Measurements from ENCODE around the gene TRPC5OS.

Gene TRPC5OS

DNA sequence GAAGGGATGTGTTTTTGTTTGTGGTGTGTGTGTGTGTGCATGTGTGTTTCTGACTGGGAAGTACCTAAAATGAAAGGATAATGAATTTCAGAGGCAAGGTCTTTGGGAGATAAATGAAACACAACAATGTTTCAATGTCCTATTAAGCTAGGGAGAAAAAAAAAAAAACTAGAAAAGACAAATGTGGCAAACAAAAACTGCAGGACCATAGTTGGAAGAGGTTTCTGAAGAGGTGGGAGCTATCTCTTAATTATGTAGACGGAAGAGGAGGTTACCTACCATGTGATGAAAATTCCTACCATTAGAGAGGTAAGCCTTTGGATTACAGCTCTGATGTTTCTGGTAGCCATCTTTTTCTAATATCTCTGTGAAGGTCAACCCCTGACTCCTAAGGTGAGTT, at the start of gene TRPC5OS:
Gene TRPC5OS (plus strand): TSS at position 301 of the 400 bp plus-strand sequence. CDS start 25,669 bp downstream, outside the sequence.
- no peak for DNase-seq

GRCh38 chrX:111829345-111829744, 46.6 kb upstream of the TRPC5OS start:
- DNase-seq, result no peak

DNA sequence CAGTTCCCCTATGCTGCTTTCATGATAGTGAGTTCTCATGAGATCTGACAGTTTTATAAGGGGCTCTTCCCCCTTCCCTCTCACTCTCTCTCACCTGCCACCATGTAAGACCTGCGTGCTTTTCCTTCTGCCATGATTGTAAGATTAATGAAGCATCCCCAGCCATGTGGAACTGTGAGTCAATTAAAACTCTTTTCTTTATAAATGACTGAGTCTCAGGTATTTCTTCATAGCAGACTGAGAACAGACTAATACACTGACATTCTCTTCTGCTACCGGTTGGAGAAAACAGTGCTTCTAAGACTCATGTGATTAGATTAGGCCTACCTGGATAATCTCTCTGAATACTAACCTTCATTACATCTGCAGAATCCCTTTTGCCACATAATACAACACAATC, 45.4 kb upstream of the TRPC5OS start:
- DNase-seq, result no peak

- no peak for DNase-seq
Measured at GRCh38 chrX:111831343-111831742, 44.6 kb upstream of the TRPC5OS start.

DNA sequence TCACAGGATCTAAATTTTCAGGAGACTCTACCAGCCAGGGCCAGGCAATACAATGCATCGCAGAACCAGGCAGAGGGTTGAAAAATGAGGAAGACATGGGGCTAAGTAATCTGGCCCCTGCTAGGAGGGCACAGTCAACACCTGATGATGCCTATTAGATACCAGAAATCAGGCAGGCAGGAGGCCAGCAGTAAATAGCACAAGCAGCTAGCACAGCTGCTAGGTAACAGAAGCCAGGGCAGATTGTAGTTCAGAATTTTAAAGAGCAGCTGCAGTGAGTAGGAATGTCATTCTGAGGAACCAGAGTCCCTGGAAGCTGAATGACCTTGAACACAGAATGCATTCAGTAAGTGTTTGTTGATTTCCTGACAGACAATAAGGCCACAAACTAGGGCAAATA, 38.8 kb upstream of the TRPC5OS start:
- no peak for DNase-seq

DNA sequence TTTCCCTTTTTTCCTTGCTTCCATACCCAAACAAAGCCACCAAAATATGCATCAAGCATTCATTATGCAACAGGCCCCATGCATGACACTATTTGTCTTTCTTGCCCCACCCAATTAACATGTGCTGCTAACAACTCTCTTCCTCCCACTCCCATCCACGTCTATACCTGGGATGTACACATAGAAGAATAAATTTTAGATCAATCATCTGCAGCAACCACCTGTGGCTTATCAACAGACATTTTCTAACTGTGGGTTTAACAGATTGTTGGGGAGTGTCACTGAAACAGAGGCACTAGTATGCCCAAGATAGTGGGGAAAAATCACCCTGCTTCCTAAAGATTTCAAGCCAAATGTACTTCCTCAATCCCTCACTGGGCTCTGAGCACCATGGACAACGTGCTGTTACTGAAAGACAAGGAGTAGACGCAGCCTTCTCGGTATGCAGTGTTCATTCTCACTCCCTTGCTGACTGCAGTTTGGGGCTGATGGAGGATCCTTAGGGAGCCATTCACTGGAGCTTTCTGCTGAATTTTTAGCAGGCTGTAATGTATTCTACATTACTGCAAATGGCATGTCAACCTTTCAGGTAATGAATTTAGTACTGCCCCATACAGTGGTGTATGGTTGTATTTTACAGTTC, 28.4 kb upstream of the TRPC5OS start:
- DNase-seq, result no peak

GRCh38 chrX:111848541-111848940, 27.4 kb upstream of the TRPC5OS start:
- DNase-seq, result no peak

GRCh38 chrX:111850975-111851374, 25.0 kb upstream of the TRPC5OS start:
- no peak for DNase-seq

- DNase-seq, result no peak
Measured at GRCh38 chrX:111854556-111855490, 21.2 kb upstream of the TRPC5OS start.

DNA sequence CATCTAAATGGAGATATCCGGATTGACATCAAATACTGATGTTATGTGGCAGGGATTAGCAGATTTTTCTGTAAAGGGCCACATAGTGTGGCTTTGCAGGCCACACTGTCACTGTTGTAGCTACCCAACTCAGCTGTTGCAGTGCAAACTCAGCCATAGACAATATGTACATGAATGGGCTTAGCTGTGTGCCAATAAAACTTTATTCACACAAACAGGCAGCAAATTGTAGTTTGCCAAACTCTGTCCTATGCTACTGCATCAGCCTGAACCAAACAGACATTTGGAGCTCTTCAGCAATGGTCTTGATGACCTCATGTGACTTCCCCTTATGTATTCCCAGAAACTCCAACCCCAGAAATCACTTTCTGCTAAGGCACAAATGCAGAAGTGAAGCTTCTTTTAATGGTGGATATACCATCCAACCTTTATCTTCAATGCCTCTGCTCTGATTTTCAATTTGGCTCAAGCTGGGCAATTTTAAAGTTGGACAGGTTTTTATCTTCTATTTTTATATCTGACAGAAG, 18.4 kb upstream of the TRPC5OS start:
- DNase-seq, result no peak

DNA sequence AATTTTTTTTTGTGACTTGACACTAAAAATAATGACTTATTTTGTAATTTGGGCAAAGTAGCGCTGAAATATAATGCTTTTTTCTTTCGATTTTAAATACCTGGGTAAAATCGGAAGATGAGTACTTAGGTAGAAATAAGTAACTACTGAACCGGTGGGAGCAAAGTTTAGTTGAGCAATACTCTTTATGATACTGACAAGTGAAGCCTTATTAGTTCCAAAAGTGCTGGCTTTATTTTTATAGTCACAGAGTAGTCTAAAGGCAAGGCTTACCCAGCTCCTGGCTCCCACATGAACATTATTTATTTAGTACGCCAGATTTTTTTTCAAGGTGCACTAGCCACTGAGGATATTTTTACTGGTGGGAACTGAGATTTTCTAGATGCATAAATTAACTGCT, 14.4 kb upstream of the TRPC5OS start:
- DNase-seq, result no peak

GRCh38 chrX:111867236-111867635, 8.7 kb upstream of the TRPC5OS start:
- DNase-seq, result no peak

DNA sequence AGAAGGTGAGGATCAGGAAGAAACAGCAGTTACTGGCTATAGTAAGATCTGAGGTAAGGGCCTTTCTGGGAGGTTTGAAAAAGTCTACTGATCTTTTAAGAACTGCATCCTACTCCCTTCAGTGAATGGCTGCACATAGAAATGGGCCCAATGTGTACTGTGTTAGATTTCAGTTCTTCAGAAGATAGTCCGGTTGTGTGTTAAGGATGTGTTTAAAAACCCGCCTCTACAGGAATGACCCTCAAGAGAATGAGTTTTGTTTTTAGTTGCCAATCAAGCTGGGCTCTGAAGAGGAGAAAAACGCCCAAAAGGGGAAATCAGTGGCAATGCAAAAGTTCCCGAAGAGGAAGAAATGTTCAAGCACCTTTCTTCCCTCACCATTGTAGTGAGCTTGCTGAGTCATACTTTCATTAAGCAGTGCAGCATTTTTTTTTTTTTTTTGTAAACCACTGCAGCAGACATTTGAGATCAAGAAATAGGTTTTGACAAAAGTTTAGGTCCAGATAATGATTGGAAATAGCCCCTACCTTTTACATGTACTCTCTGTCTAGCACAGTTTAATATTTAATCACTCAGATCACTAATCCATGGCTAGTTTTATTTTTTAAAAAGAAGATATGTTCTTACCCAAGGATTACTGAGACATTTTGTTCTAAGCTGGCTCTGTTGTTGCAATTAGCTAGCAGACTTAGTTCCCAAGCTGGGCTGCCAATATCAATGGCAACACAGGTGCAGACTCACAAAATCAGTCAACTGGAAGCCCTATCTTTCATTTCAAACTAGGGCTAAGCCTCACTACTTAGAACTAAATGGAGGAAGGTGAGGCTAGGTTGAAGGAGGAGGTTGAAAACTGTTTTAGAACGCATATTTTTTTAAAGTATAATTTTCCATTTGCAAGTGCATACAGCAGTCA, 7.0 kb upstream of the TRPC5OS start:
- DNase-seq, result no peak

GRCh38 chrX:111869639-111870034, 6.3 kb upstream of the TRPC5OS start:
- peak; percentile 9 for DNase-seq

- DNase-seq, result no peak
Measured at GRCh38 chrX:111874241-111874640, 1.7 kb upstream of the TRPC5OS start.

DNA sequence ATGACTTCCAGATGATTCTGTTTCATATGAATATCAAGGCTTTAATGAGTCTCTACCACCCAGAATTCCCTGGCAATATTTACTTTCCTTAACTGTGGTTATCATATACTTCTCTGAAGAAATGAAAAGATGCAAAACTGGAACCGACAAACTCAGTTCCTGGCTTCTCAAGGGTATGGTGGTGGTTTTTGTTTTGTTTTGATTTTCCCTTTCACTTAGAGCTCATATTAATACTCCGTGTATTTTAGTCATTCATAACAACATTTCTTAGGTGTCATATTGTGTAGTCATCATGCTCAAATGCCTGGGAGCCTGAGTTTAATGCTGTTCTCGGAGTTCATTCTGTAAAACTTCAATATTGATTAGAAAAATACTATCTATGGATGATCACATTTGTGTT, 665 bp downstream of the TRPC5OS start:
- no peak for DNase-seq

DNA sequence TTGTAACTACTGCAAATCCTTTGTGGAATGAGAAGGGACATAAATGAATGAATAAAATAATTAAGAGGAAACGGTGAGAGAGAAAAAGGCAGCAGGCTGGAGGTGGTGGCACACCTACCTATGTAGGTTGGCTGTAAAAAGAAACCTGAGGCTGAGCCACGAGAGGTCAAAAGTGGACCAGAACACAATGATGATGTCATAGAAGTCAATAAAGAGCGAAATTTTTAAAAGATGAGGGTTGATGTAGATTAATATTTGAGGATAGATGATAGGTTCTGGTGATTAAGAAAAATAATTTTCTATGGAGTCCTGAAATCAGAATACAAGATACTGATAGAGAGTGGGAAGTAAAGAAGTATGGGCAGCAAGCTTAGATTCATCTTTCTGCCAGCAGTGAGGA, 1.7 kb downstream of the TRPC5OS start:
- no peak for DNase-seq

DNA sequence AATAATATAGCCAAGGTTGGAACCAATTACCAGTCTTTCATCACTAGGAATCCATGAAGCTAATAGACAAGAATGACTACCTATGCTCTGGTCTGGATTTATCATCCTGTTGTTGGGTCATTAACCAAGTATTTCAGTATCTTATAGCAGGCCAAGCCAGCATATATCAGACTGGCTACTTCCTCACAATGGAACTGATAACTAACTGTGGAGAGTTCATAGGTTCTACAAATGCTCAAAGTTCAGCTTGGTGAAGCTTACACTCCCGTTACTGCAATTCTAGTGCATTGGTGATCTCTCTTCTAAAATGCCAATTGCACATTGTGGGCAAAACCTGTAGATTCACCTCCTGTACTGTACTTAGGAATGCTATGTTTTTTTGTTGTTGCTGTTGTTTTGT, 4.8 kb downstream of the TRPC5OS start:
- no peak for DNase-seq

DNA sequence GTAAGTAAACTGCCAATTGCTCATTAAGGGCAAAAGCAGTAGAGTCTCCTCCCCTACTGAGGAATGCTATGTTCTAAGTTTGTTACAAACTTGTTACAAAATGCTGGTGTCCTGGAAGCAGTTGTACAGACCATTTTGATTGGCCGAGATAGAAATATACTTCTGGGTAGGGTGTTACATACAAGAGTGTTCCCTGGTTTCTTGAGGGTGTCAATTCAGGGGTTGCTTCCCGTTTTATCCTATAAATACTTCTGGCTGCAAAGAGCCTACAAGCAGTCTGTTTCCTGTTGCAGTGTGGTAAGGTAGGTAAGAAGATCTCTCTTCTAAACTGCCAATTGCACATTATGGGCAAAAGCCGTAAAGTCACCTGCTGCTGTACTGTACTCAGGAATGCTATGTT, 5.7 kb downstream of the TRPC5OS start:
- no peak for DNase-seq

GRCh38 chrX:111886678-111887077, 10.7 kb downstream of the TRPC5OS start:
- no peak for DNase-seq

DNA sequence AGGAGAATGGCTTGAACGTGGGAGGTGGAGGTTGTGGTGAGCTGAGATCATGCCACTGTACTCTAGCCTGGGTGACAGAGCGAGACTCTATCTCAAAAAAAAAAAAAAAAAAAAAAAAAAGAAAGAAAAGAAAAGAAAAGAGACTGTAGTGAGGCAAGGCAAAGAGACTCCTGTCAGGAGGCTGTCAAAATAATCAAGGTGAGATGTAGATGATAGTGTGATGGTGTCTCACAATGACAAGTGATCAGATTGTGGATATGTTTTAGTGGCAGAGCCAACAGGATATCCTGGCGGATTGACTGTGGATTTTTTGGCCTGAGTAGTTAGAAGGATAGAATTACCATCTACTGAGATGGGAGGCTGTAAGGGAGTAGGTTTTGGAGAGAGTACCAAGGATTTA, 12.6 kb downstream of the TRPC5OS start:
- DNase-seq, result no peak

- no peak for DNase-seq
Measured at GRCh38 chrX:111892375-111892774, 16.4 kb downstream of the TRPC5OS start.

DNA sequence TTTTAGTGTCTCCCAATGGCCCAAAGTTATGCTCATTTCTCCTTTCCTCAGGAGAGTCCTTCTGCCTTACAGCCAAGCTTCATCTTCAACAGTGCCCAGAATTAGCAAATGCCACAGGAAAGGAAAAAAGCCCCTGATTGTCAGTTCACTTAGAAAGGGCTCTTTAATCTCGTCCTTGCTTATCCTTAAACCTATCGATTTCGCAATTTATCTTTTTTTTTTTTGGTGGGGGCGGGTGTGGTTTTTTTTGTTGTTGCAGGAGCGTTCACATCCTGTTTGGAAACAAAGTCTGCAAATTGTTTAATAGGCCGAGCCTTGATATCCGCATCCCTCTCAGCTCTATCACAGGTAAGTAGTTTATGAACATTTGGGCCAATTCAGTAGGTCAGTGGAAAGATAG, 20.2 kb downstream of the TRPC5OS start:
- DNase-seq, result no peak

Measured in CD4-positive, alpha-beta T cell treated with Interleukin-17A for 1 hour (primary cell).